HG03045 (cell line): Measurements from ENCODE around the gene CT45A5.
"Not testable (repeated sequence)": the region's sequence is repeated elsewhere in the genome, so short reads cannot be mapped to it uniquely, and the experiment has no call there.

Source experiments
- ATAC-seq: cut with Tn5 transposase; IDR thresholded peaks from one replicate; pipeline ENCODE4 v1.9.1; 2021; ENCODE audit warnings: mild to moderate bottlenecking, moderate library complexity; ENCODE audit not compliant: unreplicated experiment

Gene CT45A5

GRCh38 chrX:135785403-135785802 lies at the start of gene CT45A5:
TSS of gene CT45A5 (minus strand) at chrX:135785503. CDS start at chrX:135781729, 3,774 bp downstream.
- not testable (repeated sequence) for ATAC-seq

GRCh38 chrX:135819912-135820311 lies 34.6 kb upstream of the CT45A5 start, which contains the start of gene CT45A2:
TSS of gene CT45A2 (minus strand) at chrX:135820012. CDS start at chrX:135816265, 3,747 bp downstream.
- not testable (repeated sequence) for ATAC-seq

- ATAC-seq = not testable (repeated sequence)
Measured at GRCh38 chrX:135802687-135803086, 17.4 kb upstream of the CT45A5 start, which contains the start of gene CT45A6. TSS of gene CT45A6 (minus strand) at chrX:135802787. CDS start at chrX:135798993, 3,794 bp downstream.

GRCh38 chrX:135768091-135768490 lies 17.2 kb downstream of the CT45A5 start, which contains the start of gene CT45A3:
TSS of gene CT45A3 (minus strand) at chrX:135768191. CDS start at chrX:135764444, 3,747 bp downstream.
- not testable (repeated sequence) for ATAC-seq

- not testable (repeated sequence) for ATAC-seq
Measured at GRCh38 chrX:135744739-135745138, 40.6 kb downstream of the CT45A5 start.

- ATAC-seq = no peak
Measured at GRCh38 chrX:135741192-135741715, 44.0 kb downstream of the CT45A5 start.

GRCh38 chrX:135740681-135741149 lies 44.6 kb downstream of the CT45A5 start:
- no peak for ATAC-seq

- ATAC-seq = no peak
Measured at GRCh38 chrX:135737366-135738071, 47.8 kb downstream of the CT45A5 start.

GRCh38 chrX:135734666-135735065 lies 50.6 kb downstream of the CT45A5 start:
- not testable (repeated sequence) for ATAC-seq
